A549 (cell line): ENCODE measurements around the gene C11orf65. TPM values are rescaled to one million over a fixed set of nuclear protein-coding genes. Genes with fewer than 3 reads are reported as not detected.

Experiments used
- ATAC-seq, 2 experiments: fragments of 200-7000 bp in 1 of 2; fragments of >200 bp in 1 of 2; cut with Nextera tagmentation in 1 of 2; cut with Tn5 transposase in 1 of 2; 3 replicates each; pipeline versions ENCODE4 v1.8.0 to v1.9.1; 2018 to 2020; ENCODE audit warnings: mild to moderate bottlenecking in 1 of 2, moderate library complexity in 1 of 2
- CTCF ChIA-PET: fragments of 300-600 bp; sonication (Branson Sonifier 250); formaldehyde crosslinking; extraction: SDS; loops from one replicate; lab custom pipeline; 2021; ENCODE audit warnings: antibody characterized with exemption, inconsistent platforms; lab: Yijun Ruan, JAX
- POLR2A ChIA-PET: fragments of 350-600 bp; formaldehyde crosslinking; extraction: SDS; loops from one replicate; lab custom pipeline; 2021; ENCODE audit warnings: antibody characterized with exemption, inconsistent platforms; lab: Yijun Ruan, JAX
- DNase-seq, 2 experiments: peaks; one replicate each; pipeline versions ENCODE4 v3.0.0 to v3.0.0-alpha.2; 2011 to 2016; ENCODE audit warnings: low read depth in 1 of 2, low spot score in 1 of 2
- FAIRE-seq: peaks from 2 replicates; lab custom pipeline; 2011; peaks lifted over from hg19 to GRCh38; lab: Jason Lieb, UNC
- H3K27ac ChIP-seq, 2 experiments: fragments of >200 bp; sonication (Bioruptor Twin); formaldehyde crosslinking; 3 replicates each; pipeline ENCODE4 v1.5.1; 2016 to 2017
- H3K4me1 ChIP-seq: fragments of >200 bp; sonication (Bioruptor Twin); formaldehyde crosslinking; 3 replicates; pipeline ENCODE4 v1.6.1; 2016
- H3K4me2 ChIP-seq: fragments of >200 bp; sonication (Bioruptor Twin); formaldehyde crosslinking; 3 replicates; pipeline ENCODE4 v1.6.1; 2016
- H3K4me3 ChIP-seq: fragments of >200 bp; sonication (Bioruptor Twin); formaldehyde crosslinking; 3 replicates; pipeline ENCODE4 v1.5.1; 2016
- H3K9me3 ChIP-seq: fragments of >200 bp; sonication (Bioruptor Twin); formaldehyde crosslinking; 3 replicates; pipeline ENCODE4 v1.6.1; 2016
- BHLHE40 ChIP-seq: IDR thresholded peaks from 2 replicates; pipeline ENCODE4 v1.6.1; 2012; ENCODE audit warnings: low read depth, low read length, inconsistent platforms
- CBX2 ChIP-seq: fragments of 200-600 bp; sonication (generic); IDR thresholded peaks from 2 replicates; pipeline ENCODE4 v1.6.1; 2016; ENCODE audit warnings: low read depth, mild to moderate bottlenecking, borderline replicate concordance
- CHD2 ChIP-seq: fragments of 150-350 bp; IDR thresholded peaks from 2 replicates; pipeline ENCODE4 v1.6.1; 2014; ENCODE audit warnings: low read length; ENCODE audit not compliant: partially characterized antibody
- CHD4 ChIP-seq: fragments of 200-600 bp; sonication (generic); IDR thresholded peaks from 2 replicates; pipeline ENCODE4 v1.6.1; 2016; ENCODE audit warnings: antibody characterized with exemption, mild to moderate bottlenecking, borderline replicate concordance
- EHF ChIP-seq: fragments of 250-450 bp; sonication (Bioruptor Pico); IDR thresholded peaks from 2 replicates; pipeline ENCODE4 v1.5.0; 2020; ENCODE audit warnings: mild to moderate bottlenecking
- FOSL2 ChIP-seq, 2 experiments: fragments of 450-650 bp in 1 of 2; fragments of >200 bp in 1 of 2; sonication (Bioruptor Twin) in 1 of 2; formaldehyde crosslinking; IDR thresholded peaks; 2 replicates each; pipeline versions ENCODE4 v1.5.0 to v1.6.1; 2016 to 2020; ENCODE audit warnings: mild to moderate bottlenecking in 1 of 2, moderate library complexity in 1 of 2
- GATA3 ChIP-seq: IDR thresholded peaks from 2 replicates; pipeline ENCODE4 v1.6.1; 2012; ENCODE audit warnings: borderline replicate concordance
- HDAC2 ChIP-seq: fragments of 200-600 bp; sonication (generic); IDR thresholded peaks from 2 replicates; pipeline ENCODE4 v1.6.1; 2016
- HEYL ChIP-seq: fragments of 250-450 bp; sonication (Bioruptor Pico); IDR thresholded peaks from 2 replicates; pipeline ENCODE4 v1.8.0; 2021; ENCODE audit warnings: mild to moderate bottlenecking, moderate library complexity
- HOXB13 ChIP-seq: fragments of 250-450 bp; sonication (Bioruptor Pico); IDR thresholded peaks from 2 replicates; pipeline ENCODE4 v1.5.0; 2020; ENCODE audit warnings: low read depth, mild to moderate bottlenecking, moderate library complexity
- JUN ChIP-seq, 2 experiments: fragments of >200 bp; sonication (Bioruptor Twin); formaldehyde crosslinking; IDR thresholded peaks; 2 replicates in 1 of 2; 3 replicates in 1 of 2; pipeline ENCODE4 v1.6.1; 2016 to 2017
- JUNB ChIP-seq: fragments of >200 bp; sonication (Bioruptor Twin); formaldehyde crosslinking; IDR thresholded peaks from 2 replicates; pipeline ENCODE4 v1.6.1; 2016
- KDM5A ChIP-seq: fragments of 200-600 bp; sonication (generic); IDR thresholded peaks from 2 replicates; pipeline ENCODE4 v1.6.1; 2016; ENCODE audit warnings: antibody characterized with exemption, mild to moderate bottlenecking
- MAFK ChIP-seq: fragments of 450-650 bp; IDR thresholded peaks from 2 replicates; pipeline ENCODE4 v1.6.1; 2014; ENCODE audit not compliant: partially characterized antibody
- NR3C1 ChIP-seq: fragments of >200 bp; sonication (Bioruptor Twin); formaldehyde crosslinking; IDR thresholded peaks from 3 replicates; pipeline ENCODE4 v1.6.1; 2017
- PHF8 ChIP-seq: fragments of 200-600 bp; sonication (generic); IDR thresholded peaks from 2 replicates; pipeline ENCODE4 v1.6.1; 2016; ENCODE audit warnings: low read depth, mild to moderate bottlenecking, antibody characterized with exemption, moderate library complexity, borderline replicate concordance
- POLR2A ChIP-seq: IDR thresholded peaks from 2 replicates; pipeline ENCODE4 v1.6.1; 2012; ENCODE audit warnings: mild to moderate bottlenecking, low read length
- POLR2AphosphoS2 ChIP-seq: conservative IDR thresholded peaks from 2 replicates; pipeline ENCODE4 v1.6.1; 2012; ENCODE audit warnings: low read length, improper control_type of control experiment, inconsistent platforms
- SMC3 ChIP-seq: fragments of >200 bp; sonication (Bioruptor Twin); formaldehyde crosslinking; IDR thresholded peaks from 3 replicates; pipeline ENCODE4 v1.6.1; 2018; ENCODE audit warnings: inconsistent platforms
- TFCP2L1 ChIP-seq: fragments of 250-450 bp; sonication (Bioruptor Pico); IDR thresholded peaks from 2 replicates; pipeline ENCODE4 v1.5.0; 2021; ENCODE audit warnings: mild to moderate bottlenecking
- TP53 ChIP-seq: fragments of 250-450 bp; sonication (Bioruptor Pico); IDR thresholded peaks from 2 replicates; pipeline ENCODE4 v1.5.0; 2021; ENCODE audit warnings: mild to moderate bottlenecking, moderate library complexity
- ZC3H11A ChIP-seq: fragments of 450-650 bp; IDR thresholded peaks from 2 replicates; pipeline ENCODE4 v1.6.1; 2014; ENCODE audit warnings: antibody characterized with exemption, mild to moderate bottlenecking
- ZFP36 ChIP-seq: fragments of 450-650 bp; IDR thresholded peaks from 2 replicates; pipeline ENCODE4 v1.6.1; 2014; ENCODE audit warnings: borderline replicate concordance; ENCODE audit not compliant: partially characterized antibody
- ZNF302 ChIP-seq: fragments of 250-450 bp; sonication (Bioruptor Pico); IDR thresholded peaks from 2 replicates; pipeline ENCODE4 v1.9.0; 2021; ENCODE audit warnings: inconsistent platforms, mild to moderate bottlenecking, moderate library complexity
- WGBS: methylation state at CpG from one replicate; pipeline ENCODE4 v1.1.6; 2017; ENCODE audit errors: missing lambda C conversion rate; 5-methylcytosine and 5-hydroxymethylcytosine counted together
- polyA plus RNA-seq, 4 experiments: library from polyadenylated mRNA; depleted of rRNA in 3 of 4; stranded (reverse); fragments of >200 nt; fragmentation: RNase III in 1 of 4; extraction: RNeasy Plus Mini Kit Qiagen cat#74134 plus additional on column Dnase treatment in 1 of 4; gene quantifications; 2 replicates in 3 of 4; 3 replicates in 1 of 4; pipeline ENCODE4 v1.2.3, GENCODE V29; 2011 to 2017
- TF ChIP-seq, protein P1 (sequence below): fragments of 150-350 bp; IDR thresholded peaks from 2 replicates; pipeline ENCODE4 v1.6.1; 2014; ENCODE audit warnings: low read depth, mild to moderate bottlenecking, low read length
- TF ChIP-seq, protein P2 (sequence below): fragments of 450-650 bp; IDR thresholded peaks from 2 replicates; pipeline ENCODE4 v1.6.1; 2014; ENCODE audit warnings: antibody characterized with exemption
- TF ChIP-seq, protein P3 (sequence below): IDR thresholded peaks from 2 replicates; pipeline ENCODE4 v1.6.1; 2012
- TF ChIP-seq, protein P4 (sequence below): fragments of >200 bp; sonication (Bioruptor Twin); formaldehyde crosslinking; IDR thresholded peaks from 3 replicates; pipeline ENCODE4 v1.6.1; 2016

Gene C11orf65
- polyA plus RNA-seq, 2 of the 4 experiments (the other 2 are of a cell fraction), result 0.19 to 0.72 TPM

DNA sequence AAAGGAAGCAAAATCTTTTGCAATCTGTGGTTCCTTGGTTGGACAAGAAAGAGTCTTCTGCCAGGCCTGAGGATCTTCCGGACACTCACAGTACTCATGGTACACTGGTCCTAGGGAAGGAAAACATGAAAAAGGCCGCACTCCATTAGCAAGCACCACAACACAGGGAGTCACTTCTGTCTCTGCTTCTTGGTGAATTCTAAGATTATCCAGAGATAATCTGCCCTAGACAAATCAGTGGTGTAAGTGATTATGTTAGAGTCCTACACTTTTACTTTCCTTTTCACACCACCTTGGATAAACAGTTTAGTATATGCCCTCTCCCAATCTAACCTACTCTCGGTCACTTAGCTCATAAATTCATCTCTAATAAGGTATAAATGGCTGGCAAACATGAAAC is 19.0 kb upstream of the C11orf65 start:
- no peak overlapping the region for H3K4me2 ChIP-seq
- POLR2A ChIA-PET, result no interaction called here
- FAIRE-seq, result no peak
- no peak for ATAC-seq
- no peak for DNase-seq
- H3K4me3 ChIP-seq, result no peak overlapping the region
- H3K9me3 ChIP-seq, result no peaks in the 10 kb centered on the region
- 95% methylated on average over 3 of the region's 3 CpGs for WGBS
- CTCF ChIA-PET, result no interaction called here
- TF ChIP-seq EHF, result no peak
- TF ChIP-seq, all 56 proteins: peak for 0
- Histone ChIP-seq H3K4me1 (no peaks in the 10 kb centered on the region), H3K27ac (no peak overlapping the region)

DNA sequence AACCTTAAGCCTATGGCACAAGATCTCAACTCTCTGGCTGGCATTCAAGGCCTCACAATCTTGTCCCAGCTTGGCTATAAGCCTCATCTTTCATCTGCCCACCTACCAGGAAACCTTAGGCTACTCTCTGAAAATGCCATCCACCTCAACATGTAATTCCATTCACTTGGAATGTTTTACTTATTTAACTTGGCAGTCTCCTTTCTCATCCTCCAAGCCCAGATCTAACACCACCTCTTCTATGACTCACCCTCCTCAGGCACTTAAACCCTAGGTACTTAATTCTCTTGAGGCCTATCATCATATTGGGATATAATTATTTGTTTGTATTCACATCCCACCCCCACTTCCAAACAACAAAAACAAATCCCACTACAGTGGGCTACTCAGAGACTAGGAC is 15.8 kb upstream of the C11orf65 start:
- POLR2A ChIA-PET, result no interaction called here
- DNase-seq, result no peak
- H3K4me3 ChIP-seq, result no peak overlapping the region
- no peak for TF ChIP-seq JUNB
- no peak for TF ChIP-seq KDM5A
- no peak for TF ChIP-seq TP53 (CRISPR knock-in tag)
- TF ChIP-seq POLR2A, result no peak
- no peak for TF ChIP-seq BHLHE40
- TF ChIP-seq CHD4, result no peak
- TF ChIP-seq NR3C1, result no peak
- TF ChIP-seq, protein P1, sequence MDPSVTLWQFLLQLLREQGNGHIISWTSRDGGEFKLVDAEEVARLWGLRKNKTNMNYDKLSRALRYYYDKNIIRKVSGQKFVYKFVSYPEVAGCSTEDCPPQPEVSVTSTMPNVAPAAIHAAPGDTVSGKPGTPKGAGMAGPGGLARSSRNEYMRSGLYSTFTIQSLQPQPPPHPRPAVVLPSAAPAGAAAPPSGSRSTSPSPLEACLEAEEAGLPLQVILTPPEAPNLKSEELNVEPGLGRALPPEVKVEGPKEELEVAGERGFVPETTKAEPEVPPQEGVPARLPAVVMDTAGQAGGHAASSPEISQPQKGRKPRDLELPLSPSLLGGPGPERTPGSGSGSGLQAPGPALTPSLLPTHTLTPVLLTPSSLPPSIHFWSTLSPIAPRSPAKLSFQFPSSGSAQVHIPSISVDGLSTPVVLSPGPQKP, result no peak
- TF ChIP-seq ZNF302 (CRISPR knock-in tag), result no peak
- TF ChIP-seq, protein P2, sequence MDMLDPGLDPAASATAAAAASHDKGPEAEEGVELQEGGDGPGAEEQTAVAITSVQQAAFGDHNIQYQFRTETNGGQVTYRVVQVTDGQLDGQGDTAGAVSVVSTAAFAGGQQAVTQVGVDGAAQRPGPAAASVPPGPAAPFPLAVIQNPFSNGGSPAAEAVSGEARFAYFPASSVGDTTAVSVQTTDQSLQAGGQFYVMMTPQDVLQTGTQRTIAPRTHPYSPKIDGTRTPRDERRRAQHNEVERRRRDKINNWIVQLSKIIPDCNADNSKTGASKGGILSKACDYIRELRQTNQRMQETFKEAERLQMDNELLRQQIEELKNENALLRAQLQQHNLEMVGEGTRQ, result no peak
- no peak for TF ChIP-seq HOXB13 (CRISPR knock-in tag)
- no peak for TF ChIP-seq HDAC2
- TF ChIP-seq, protein P3, sequence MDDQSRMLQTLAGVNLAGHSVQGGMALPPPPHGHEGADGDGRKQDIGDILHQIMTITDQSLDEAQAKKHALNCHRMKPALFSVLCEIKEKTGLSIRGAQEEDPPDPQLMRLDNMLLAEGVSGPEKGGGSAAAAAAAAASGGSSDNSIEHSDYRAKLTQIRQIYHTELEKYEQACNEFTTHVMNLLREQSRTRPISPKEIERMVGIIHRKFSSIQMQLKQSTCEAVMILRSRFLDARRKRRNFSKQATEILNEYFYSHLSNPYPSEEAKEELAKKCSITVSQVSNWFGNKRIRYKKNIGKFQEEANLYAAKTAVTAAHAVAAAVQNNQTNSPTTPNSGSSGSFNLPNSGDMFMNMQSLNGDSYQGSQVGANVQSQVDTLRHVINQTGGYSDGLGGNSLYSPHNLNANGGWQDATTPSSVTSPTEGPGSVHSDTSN, result no peak
- TF ChIP-seq, all 56 proteins: peak for 0
- Histone ChIP-seq H3K4me2 (no peak overlapping the region), H3K4me1 (no peaks in the 10 kb centered on the region), H3K27ac (no peak overlapping the region), H3K9me3 (no peaks in the 10 kb centered on the region)
- CTCF ChIA-PET, result no interaction called here
- ATAC-seq (no peak), FAIRE-seq (no peak)

DNA sequence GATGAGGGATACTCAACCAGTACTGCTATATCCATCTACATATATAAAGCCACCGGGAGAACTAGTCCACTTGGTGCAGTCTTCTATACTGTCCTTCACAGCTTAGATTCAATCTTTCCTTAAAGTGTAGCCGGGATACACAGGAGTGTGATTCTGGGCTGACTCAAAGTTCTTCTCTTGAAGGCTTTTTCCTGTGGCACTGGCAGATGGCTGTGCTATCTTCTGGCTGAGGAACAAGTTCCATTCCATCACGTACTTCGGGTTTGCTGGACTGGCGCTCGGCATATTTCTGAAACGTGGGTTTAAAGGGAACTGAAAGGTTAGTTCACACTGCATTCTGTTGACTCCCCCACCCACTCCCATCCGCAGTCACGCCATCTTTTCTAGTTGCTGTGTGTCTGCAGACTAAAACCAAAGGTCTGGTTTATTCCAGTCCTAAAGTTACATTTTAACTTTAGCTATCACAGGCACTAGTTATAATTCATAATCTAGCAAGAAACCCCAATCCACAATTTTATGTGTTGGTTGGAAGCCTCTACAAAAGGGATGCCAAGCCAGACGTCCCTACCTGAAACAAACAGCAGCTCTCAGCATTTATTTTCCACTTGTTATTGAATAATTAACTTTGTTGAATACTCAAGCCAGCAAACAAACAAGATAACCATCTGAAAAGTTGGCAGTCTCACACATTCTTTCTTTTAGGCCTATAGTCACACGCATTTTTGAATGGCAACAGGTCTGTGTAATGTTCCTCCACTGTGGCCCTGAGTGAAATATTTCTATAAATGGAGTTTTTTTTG is 7.5 kb upstream of the C11orf65 start:
- H3K27ac ChIP-seq, result no peak overlapping the region
- ChIA-PET CTCF (no interaction called here), POLR2A (no interaction called here)
- FAIRE-seq (no peak), DNase-seq (no peak), ATAC-seq (no peak)
- WGBS, result 87% methylated on average over 11 of the region's 11 CpGs
- H3K4me1 ChIP-seq, result no peaks in the 10 kb centered on the region
- no peaks in the 10 kb centered on the region for H3K9me3 ChIP-seq
- H3K4me2 ChIP-seq, result no peak overlapping the region
- no peak overlapping the region for H3K4me3 ChIP-seq
- TF ChIP-seq, protein P4, sequence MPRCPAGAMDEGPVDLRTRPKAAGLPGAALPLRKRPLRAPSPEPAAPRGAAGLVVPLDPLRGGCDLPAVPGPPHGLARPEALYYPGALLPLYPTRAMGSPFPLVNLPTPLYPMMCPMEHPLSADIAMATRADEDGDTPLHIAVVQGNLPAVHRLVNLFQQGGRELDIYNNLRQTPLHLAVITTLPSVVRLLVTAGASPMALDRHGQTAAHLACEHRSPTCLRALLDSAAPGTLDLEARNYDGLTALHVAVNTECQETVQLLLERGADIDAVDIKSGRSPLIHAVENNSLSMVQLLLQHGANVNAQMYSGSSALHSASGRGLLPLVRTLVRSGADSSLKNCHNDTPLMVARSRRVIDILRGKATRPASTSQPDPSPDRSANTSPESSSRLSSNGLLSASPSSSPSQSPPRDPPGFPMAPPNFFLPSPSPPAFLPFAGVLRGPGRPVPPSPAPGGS, result no peak
- TF ChIP-seq HDAC2 (no peak), ZC3H11A (no peak), MAFK (no peak), POLR2AphosphoS2 (no peak), PHF8 (no peak), HEYL (no peak), FOSL2 (IDR thresholded peaks at IDR 0.05) (no peak), FOSL2 (CRISPR knock-in tag; IDR thresholded peaks at IDR 0.05) (no peak), GATA3 (no peak), TFCP2L1 (CRISPR knock-in tag) (no peak), CBX2 (no peak), CHD2 (no peak), SMC3 (no peak), ZFP36 (no peak), JUN (IDR thresholded peaks at IDR 0.05) (no peak), EHF (no peak)
- TF ChIP-seq, protein P2, result no peak
